HTERT RPE-1 (cell line): ENCODE data around the gene KRT9.
"Not testable (repeated sequence)": the region's sequence is repeated elsewhere in the genome, so short reads cannot be mapped to it uniquely, and the experiment has no call there.

Source experiments
- in situ Hi-C: fragments of 300-500 bp; cut with MboI; formaldehyde crosslinking; loops from 4 replicates; pipeline ENCODE4 v1.14.3; 2020; ENCODE audit warnings: low sequenced_read_pairs

The KRT9 gene

DNA sequence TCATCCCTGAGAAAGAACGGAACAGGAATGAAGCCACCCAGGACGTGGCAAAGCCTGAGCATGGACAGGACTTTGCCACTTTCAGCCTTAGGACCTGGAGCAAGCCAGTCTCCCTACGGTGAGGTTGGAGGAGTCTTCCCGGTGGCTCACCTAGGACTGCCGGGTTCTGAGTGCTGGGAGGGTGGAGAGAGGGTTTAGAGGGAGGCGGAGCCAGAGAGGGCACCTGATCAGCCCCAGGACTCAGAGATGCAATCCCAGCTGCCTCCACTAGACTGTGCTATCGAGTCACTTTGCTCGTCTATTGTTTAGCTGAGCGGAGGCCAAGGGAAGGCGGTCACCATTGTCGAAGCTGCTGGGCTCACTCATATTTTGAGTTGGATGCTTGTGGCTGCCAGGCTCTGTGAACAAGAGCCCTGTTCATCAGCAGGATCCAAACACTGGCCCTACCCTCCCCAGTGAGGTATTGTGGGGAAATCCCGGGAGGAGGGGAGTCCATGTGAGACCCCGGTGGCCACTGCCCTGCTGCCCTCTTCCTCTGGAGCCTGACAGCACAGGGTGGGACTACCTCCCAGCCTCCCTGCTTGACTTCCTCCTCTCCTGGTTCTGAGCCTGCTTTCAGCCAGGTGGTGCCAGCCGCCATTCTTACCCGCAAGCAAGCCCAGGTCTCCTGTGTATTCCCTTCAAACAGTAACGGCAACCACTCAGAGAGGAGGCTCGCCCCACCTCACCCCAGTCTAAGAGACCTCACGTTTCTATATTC, 7.8 kb upstream of the KRT9 start:
- in situ Hi-C loops: no loop called here

DNA sequence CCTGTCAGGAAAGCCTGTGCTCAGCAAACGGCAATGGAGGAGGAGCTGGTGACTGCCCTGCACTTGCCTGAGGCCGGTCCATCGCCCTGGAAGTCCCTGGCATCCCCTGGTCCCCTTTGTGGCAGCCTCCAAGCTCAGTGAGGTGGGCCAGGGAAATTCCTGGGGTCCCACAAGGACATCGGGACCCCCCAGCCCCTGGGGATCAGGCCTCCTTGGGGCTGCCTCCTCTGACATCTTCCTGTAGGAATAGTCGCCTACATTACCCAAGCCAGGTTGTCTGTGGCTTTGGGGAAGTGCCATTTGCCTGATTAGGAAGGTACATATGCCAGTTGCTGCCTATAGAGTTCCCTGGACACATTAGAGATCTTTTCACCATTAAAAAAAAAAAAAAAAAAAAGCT, 7.1 kb upstream of the KRT9 start:
- in situ Hi-C loops: no loop called here

DNA sequence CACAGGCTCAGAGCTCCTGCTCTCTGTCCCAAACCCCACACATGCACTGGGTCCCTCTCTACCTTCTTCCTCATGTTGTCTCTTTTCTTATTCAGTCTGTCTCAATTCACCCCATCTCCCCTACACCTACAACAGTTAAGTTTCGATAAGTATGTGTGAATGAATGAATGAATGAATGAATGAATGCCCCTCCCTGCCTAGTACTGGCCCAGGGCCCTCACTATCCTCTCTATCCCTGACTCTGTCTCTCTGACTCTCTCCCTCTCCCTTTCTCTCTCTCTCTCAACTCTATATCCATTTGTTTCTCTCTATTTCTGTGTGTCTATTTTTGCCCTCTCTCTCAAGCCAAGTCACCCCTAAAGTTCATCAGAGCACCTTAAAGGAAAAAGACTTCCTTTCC, 6.7 kb upstream of the KRT9 start:
- in situ Hi-C loops: no loop called here

DNA sequence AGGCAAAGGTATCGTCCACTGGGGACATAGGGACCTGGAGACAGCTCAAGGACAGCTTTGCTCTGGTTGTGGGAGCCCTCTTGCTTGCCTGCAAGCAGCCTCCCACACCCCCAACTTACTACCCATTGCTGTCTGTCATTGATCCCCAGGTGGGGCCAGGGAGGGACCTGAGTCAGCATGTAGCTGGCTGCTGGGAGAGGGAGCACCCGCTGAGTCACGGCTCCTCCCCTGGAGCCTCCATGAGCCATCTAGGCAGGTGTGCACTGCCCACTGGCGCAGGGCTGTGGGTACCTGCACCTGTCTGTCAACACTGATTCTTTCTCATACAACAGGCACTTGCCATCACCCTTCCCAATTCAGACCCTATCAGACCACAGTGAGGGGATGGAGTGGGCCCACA, 4.9 kb upstream of the KRT9 start:
- in situ Hi-C loops: not testable (repeated sequence)

DNA sequence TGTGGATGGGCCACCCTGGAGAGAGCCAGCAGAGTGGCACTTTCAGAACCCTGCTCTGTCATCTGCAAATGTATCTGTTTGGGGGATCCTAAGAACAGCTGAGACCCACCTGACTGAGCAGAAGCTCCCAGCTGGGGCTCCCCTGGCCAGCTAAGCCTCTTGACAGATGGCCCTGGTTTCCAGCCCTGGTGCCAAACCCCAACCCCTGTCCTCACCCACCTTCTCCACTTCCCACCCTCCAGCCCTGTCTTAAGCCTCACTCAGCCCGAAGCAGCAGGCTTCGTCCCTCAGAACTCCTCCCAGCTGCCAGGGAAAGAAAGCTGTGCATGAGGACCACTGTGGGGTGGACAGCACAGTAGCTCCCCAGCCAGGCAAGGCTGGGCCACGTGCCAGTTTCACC, 3.5 kb upstream of the KRT9 start:
- in situ Hi-C loops: no loop called here

DNA sequence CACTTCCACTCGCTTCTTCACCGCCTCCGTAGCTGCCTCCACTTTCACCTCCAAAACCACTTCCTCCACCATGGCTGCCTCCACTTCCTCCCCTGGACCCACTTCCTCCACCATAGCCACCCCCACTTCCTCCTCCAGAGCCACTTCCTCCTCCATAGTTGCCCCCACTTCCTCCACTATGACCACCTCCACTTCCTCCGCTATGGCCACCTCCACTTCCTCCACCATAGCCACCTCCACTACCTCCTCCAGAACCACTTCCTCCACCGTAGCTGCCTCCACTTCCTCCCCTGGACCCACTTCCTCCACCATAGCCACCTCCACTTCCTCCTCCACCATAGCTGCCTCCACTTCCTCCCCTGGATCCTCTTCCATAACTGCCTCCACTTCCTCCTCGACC, 4.5 kb downstream of the KRT9 start:
- in situ Hi-C loops: loop anchor here (25.0 kb wide), 1 partner anchor 95 kb away; no protein-coding TSS in a partner anchor

DNA sequence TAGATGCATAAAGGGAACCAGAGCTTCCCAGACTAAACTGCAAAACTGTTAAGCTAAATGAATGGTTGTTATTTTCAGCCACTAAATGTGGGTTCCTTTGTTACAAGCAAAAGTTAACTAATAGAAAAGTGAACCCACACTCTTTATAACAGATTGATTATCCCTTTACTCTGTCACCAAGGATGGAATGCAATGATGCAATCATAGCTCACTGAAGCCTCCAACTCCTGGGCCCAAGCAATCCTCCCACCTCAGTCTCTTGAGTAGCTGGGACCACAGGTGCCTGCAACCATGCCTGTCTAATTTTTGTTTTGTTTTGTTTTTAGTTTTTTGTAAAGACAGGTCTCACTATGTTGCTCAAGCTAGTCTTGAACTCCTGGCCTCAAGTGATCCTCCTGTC, 6.5 kb downstream of the KRT9 start:
- in situ Hi-C loops: loop anchor here (25.0 kb wide), 1 partner anchor 97 kb away; no protein-coding TSS in a partner anchor

DNA sequence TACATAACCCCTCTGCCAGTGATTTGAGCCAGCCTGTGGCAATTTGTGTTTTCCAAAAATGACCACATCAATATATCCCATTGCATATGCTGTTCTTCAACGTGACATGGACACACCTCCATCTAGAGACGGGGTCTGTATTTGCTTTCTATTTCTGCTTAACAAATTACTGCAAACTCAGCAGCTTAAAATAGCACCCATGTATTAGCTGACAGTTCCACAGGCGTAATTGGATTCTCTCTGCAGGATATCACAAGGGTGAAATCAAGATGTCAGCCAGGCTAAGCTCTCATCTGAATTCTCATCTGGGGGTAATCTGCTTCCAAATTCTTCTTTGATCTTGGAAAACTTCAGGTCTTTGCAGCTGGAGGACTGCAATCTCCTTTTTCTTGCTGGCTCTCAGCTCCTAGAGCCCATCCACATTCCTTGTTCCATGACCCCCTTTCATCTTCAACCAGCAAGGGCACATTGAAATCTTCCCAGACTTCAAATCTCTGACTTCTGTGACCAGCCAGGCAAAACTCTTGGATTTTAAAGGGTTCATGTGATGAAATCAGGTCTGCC, 8.2 kb downstream of the KRT9 start:
- in situ Hi-C loops: loop anchor here (25.0 kb wide), 1 partner anchor 99 kb away; no protein-coding TSS in a partner anchor

DNA sequence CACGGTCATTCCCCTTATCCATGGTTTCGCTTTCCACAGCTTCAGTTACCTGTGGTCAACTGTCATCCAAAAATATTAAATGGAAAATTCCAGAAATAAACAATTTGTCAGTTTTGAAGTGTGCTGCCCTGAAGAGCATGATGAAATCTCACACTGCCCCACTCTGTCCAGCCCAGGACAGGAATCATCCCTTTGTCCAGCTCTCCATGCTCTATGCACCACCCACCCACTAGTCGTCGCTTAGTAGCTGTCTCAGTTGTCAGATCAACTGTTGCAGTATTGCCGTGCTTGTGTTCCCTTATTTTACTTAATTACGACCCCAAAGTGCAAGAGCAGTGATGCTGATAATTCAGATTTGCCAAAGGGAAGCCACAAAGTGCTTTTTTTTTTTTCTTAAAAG, 10.3 kb downstream of the KRT9 start:
- in situ Hi-C loops: loop anchor here (25.0 kb wide), 1 partner anchor 101 kb away; no protein-coding TSS in a partner anchor

DNA sequence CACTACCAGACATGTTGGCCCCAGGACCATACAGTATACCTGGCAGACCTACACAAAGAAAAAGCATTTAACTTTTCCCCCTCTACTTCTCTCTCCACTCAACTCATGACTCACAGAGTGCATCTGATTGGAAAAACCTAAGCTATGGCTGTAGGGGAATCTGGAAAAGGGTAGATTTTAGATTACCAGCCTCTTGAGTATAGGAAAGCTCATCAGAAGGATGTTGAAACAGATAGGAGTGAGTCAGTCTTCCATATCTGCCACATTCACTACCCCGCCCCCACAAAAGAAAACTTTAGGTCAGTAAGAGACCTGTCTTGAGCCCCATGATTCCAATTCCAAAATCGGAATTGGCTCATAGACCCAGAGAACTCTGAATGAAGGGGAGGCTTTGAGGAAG, 12.3 kb downstream of the KRT9 start:
- in situ Hi-C loops: loop anchor here (25.0 kb wide), 1 partner anchor 103 kb away; no protein-coding TSS in a partner anchor

DNA sequence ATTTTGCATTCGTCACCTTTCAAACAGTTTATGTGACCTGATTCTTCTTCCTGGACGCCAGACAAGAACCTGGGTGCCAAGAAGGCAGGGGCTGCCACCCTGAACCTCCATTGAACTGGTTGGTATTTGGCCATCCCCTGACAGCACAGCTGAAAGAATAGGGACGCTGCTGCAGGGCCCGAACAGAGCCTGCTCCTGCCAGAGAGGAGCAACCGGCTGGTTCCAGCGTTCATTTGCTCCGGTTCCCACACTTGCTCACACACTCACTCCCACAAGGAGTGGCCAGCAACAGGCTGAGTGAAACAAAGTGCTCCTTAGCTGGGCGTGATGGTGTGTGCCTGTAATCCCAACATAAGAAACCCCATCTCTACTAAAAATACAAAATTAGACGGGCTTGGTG, 14.9 kb downstream of the KRT9 start:
- in situ Hi-C loops: loop anchor here (25.0 kb wide), 1 partner anchor 105 kb away; no protein-coding TSS in a partner anchor

DNA sequence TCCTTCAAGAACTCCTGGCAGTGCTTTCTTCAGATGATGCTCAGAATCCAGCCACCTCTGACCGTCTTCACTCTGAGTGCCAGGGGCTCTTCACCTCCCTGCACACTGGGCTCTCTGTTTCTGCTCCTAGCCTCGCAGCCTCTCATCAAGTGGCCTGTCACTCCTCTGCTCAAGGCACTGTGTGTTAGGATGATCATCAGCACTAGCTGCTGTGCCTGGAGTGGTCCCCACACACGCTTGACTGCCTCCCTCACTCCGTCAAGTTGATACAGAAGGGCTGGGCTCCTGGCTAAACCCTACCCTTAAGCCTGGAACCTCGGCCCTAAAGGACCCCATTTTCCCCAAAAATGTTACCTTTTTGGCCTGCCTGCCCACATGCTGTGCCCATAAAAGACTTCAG, 15.6 kb downstream of the KRT9 start:
- in situ Hi-C loops: loop anchor here (25.0 kb wide), 1 partner anchor 106 kb away; no protein-coding TSS in a partner anchor

DNA sequence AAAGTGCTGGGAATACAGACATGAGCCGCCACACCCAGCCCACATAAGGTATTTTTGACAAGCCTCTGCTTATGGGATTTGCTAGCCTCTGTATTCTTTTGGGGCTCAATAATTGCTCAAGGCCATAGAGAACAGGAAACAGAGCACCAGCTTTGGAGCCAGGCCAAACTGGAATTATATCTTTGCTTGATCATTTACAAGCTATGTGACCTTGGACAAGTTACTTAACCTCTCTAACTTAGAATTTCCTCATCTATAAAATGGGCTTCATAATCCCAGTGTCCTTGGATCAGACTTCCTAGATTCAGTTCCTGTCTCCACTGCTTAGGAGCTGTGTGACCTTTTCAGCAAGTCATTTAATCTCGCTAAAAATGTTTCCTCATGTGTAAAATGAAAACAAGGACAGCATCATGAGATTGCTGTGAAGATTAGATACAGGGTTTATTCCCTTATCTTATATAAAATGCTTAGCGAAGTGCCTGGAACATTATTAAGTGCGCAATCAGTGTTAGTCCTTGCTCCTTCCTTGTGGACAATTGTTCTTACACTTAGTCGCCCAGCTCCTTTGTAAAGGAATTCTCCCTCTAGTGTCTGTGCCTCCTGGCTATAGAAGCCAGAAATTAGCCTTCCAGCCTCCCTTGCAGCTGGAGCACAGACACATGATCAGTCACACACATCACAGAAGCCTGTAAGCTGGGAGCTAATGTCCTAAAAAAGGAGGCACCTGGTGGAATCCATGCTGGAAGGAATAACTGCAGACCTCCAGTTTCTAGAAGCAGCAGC, 16.6 kb downstream of the KRT9 start:
- in situ Hi-C loops: loop anchor here (25.0 kb wide), 1 partner anchor 107 kb away; no protein-coding TSS in a partner anchor

DNA sequence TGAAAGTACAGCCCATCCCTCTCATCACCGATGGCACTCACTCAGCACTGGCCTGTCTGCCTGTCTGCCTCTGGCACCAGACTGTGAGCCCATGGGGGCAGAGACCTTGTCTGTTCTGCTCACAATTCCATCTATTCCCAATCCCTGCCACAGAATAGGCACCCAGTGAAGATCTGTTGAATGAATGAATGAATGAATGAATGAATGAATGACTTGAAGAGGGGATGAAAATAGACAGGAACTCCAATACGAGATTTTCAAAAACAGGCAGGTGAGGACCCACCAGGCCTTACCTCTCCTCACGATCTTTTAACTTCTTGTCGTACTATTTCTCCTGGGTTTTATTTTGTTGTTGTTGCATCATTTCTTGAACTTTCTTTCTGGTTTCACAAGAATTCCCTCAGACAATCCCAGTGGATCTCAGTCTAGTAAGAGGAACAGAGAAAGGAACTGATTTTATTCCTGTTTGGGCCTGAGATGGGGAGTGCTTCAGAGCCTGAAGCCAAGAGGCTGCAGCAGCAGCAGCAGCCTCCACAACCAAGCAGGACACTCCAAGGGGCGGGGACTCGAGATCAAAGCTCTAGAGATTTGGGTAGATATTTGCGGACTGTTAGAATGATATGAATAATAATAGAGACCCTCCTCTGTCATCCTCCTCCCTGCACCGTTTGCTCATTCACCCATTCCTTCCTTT, 17.7 kb downstream of the KRT9 start:
- in situ Hi-C loops: loop anchor here (25.0 kb wide), 1 partner anchor 108 kb away; no protein-coding TSS in a partner anchor

DNA sequence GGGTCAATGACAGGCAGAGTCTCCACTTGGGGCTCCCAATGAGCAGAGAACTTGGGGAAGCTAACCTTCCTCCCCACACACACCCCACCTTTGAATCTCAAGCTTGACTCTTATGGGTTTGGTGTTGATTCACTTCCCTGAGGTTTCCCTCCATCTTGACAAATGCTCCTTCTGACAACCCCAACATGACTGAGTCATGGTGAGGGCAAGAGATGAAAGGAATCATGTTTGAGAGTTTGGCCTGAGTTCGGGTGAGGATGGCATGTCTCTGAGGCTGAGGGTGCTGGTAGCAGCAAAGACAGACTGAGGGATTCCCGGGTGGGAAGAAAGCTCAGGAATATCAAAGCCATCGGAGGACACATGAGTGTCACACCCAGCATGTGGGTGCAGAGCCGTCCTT, 18.7 kb downstream of the KRT9 start:
- in situ Hi-C loops: loop anchor here (25.0 kb wide), 1 partner anchor 109 kb away; no protein-coding TSS in a partner anchor

DNA sequence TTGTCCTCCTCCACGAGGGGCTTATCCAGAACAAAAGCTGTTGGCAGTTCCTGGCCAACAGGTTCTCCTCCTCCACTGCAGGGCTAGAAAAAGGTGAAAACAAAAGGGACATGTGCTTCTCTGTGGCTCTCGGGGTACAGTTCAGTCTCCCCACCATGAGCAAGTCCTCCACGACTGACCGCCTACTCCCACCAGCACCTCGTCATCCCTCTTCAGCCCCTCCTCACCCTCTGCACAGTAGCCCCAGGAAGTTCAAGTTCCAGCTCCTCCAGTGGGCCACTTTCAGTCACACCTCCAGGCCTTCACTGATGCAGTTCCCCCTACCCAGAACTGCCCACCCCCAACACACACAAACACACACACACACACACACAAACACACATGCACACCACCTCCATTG, 19.4 kb downstream of the KRT9 start:
- in situ Hi-C loops: loop anchor here (25.0 kb wide), 1 partner anchor 110 kb away; no protein-coding TSS in a partner anchor

DNA sequence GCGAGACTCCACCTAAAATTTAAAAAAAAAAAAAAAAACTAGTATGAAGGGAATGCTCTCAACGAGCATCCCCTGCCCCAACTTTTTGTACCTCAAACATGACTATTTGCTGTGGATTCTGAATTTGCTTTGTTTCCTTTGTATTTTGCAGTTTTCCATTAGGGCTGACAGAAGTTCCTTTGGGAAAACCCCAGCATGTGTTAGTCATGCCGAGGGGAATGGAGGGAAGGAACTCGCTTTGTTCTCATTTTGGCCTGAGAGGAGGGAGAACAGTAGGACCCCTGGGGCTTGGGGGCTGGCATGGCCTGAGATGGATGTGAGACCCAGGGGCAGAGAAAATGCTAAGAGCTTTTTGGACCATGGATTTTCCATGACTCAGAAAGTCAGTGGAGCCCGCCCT, 20.5 kb downstream of the KRT9 start:
- in situ Hi-C loops: loop anchor here (25.0 kb wide), 1 partner anchor 111 kb away; no protein-coding TSS in a partner anchor

DNA sequence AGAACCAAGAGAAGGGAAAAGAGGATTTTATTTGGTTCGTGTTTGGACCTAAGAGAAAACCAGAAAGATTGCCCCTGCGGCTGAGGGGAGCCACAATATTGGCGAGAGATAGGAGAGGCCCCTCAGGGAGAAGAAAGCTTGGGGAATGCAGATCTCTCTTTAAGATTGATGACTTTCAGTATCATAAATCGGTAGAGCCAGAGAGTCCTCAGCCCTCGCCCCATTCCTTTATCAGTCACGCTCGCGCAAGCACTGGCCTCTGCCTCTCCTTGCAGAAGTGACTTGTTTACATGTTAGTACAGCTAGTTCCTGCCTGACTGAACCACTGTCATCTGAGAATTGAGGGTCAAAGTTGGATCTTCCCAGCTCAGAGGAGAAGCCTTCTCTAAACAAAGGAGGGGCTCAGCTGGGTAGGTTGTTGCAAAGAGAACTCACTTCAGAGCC, 22.2 kb downstream of the KRT9 start:
- in situ Hi-C loops: loop anchor here (25.0 kb wide), 1 partner anchor 113 kb away; no protein-coding TSS in a partner anchor

DNA sequence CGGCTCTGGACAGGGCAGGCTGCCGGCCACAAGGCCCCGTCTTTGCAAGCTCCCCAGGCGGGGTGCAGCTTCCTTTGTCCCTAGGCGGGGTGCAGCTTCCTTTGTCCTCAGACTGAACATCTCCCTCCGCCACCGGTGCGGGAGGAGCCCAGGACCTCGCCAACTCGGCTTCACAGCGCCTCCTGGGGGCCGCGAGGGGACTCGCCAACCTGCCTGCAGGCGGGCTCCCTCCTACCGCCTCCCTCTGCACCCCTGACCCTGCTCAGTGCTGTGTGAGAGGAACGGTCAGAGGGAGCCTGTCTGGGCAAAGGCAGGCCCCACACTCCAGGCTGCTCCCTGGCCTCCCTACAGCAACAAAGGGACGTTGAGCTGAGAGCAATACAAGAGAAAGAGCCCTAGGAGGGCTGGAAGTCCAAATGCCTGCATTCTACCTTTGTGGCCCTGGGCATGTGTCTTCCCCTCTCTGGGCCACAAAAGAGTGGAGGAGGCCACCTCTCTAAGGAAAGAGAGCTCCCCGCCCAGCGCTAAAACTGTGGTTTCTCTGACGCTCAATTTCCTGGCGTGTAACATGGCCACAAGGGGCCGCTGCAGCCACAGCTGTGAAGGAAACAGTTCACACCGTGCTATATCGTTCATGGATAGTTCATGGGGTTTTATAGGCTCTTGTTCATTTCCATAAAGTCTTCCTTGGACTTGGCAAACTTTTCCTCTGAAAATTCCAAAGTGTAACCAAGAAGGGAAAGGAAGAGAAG, 22.8 kb downstream of the KRT9 start:
- in situ Hi-C loops: no loop called here
